CD14-positive monocyte (primary cell): ENCODE measurements around the gene TFEB. TPM values are rescaled to one million over a fixed set of nuclear protein-coding genes. Genes with fewer than 3 reads are reported as not detected.

Experiments used
- DNase-seq, 3 donors: peaks; one replicate each; pipeline ENCODE4 v3.0.0-alpha.2; 2011 to 2022
- H2AFZ ChIP-seq: 2 replicates; pipeline ENCODE4 v1.6.0; 2012; ENCODE audit warnings: mild to moderate bottlenecking, low read depth, low read length, inconsistent platforms; ENCODE audit not compliant: insufficient read depth, poor library complexity, severe bottlenecking
- H3K27ac ChIP-seq, 2 donors: 1 replicate in 1 of 2; 2 replicates in 1 of 2; pipeline ENCODE4 v1.5.1; 2012 to 2013; ENCODE audit warnings: low read length in 2 of 2, control low read depth in 1 of 2, inconsistent platforms in 1 of 2, low read depth in 1 of 2, mild to moderate bottlenecking in 1 of 2
- H3K27me3 ChIP-seq, 2 donors: one replicate each; pipeline versions ENCODE4 v1.6.0 to v1.6.1; 2011 to 2013; ENCODE audit warnings: low read length in 2 of 2; ENCODE audit not compliant: control insufficient read depth in 2 of 2, insufficient read depth in 2 of 2
- H3K36me3 ChIP-seq, 2 donors: replicated peaks in 1 of 2; 1 replicate in 1 of 2; 2 replicates in 1 of 2; pipeline versions ENCODE4 v1.5.1 to v1.6.1; 2012 to 2013; ENCODE audit warnings: low read length in 2 of 2, control low read depth in 1 of 2, inconsistent platforms in 1 of 2, mild to moderate bottlenecking in 1 of 2; ENCODE audit not compliant: insufficient read depth in 2 of 2, control insufficient read depth in 1 of 2
- H3K4me1 ChIP-seq, 2 donors: 1 replicate in 1 of 2; 2 replicates in 1 of 2; pipeline versions ENCODE4 v1.5.1 to v1.6.1; 2012 to 2013; ENCODE audit warnings: low read length in 2 of 2, control low read depth in 1 of 2, inconsistent platforms in 1 of 2, mild to moderate bottlenecking in 1 of 2, moderate library complexity in 1 of 2; ENCODE audit not compliant: insufficient read depth in 2 of 2, control insufficient read depth in 1 of 2
- H3K4me2 ChIP-seq: replicated peaks from 2 replicates; pipeline ENCODE3; 2012; ENCODE audit warnings: low read length, moderate library complexity, mild to moderate bottlenecking; ENCODE audit not compliant: poor library complexity, severe bottlenecking; ENCODE audit errors: extremely low read depth
- H3K4me3 ChIP-seq, 3 experiments: fragments of 200-600 bp in 1 of 3; sonication (generic) in 1 of 3; replicated peaks in 1 of 3; 1 replicate in 2 of 3; 2 replicates in 1 of 3; pipeline ENCODE4 v1.5.1; 2011 to 2013; ENCODE audit warnings: low read length in 3 of 3, mild to moderate bottlenecking in 3 of 3, control low read depth in 2 of 3, low read depth in 2 of 3, inconsistent platforms in 1 of 3, moderate library complexity in 1 of 3
- H3K79me2 ChIP-seq: 2 replicates; pipeline ENCODE4 v1.6.0; 2012; ENCODE audit warnings: mild to moderate bottlenecking, control low read depth, inconsistent platforms, low read length, moderate library complexity; ENCODE audit not compliant: insufficient read depth
- H3K9ac ChIP-seq: 2 replicates; pipeline ENCODE4 v1.6.0; 2017; ENCODE audit warnings: low read length, mild to moderate bottlenecking; ENCODE audit not compliant: insufficient read depth, poor library complexity, severe bottlenecking
- H3K9me3 ChIP-seq, 2 donors: replicated peaks in 1 of 2; 1 replicate in 1 of 2; 2 replicates in 1 of 2; pipeline versions ENCODE4 v1.5.1 to v1.6.1; 2012 to 2013; ENCODE audit warnings: low read length in 2 of 2, control low read depth in 1 of 2; ENCODE audit not compliant: control insufficient read depth in 1 of 2, insufficient read depth in 1 of 2
- H4K20me1 ChIP-seq: 2 replicates; pipeline ENCODE4 v1.6.0; 2012; ENCODE audit warnings: mild to moderate bottlenecking, low read length, control low read depth, moderate library complexity; ENCODE audit not compliant: insufficient read depth
- H3K27ac Mint-ChIP-seq, 7 donors: one replicate each; pipeline ENCODE4 v1.8.0; 2020; ENCODE audit warnings: mild to moderate bottlenecking in 7 of 7, mixed read lengths in 7 of 7, moderate library complexity in 6 of 7, inconsistent platforms in 2 of 7
- H3K27me3 Mint-ChIP-seq, 3 donors: one replicate each; pipeline ENCODE4 v1.8.0; 2021 to 2022; ENCODE audit warnings: low read depth in 3 of 3, mild to moderate bottlenecking in 3 of 3, mixed read lengths in 3 of 3, moderate library complexity in 3 of 3, inconsistent platforms in 1 of 3
- H3K36me3 Mint-ChIP-seq, 2 donors: one replicate each; pipeline ENCODE4 v1.8.0; 2020; ENCODE audit warnings: mixed read lengths in 2 of 2, inconsistent platforms in 1 of 2, mild to moderate bottlenecking in 1 of 2
- H3K4me1 Mint-ChIP-seq: one replicate; pipeline ENCODE4 v1.8.0; 2020; ENCODE audit warnings: mild to moderate bottlenecking, mixed read lengths
- H3K4me3 Mint-ChIP-seq, 2 donors: one replicate each; pipeline ENCODE4 v1.8.0; 2020; ENCODE audit warnings: mild to moderate bottlenecking in 2 of 2, mixed read lengths in 2 of 2, moderate library complexity in 1 of 2
- H3K9me3 Mint-ChIP-seq, 7 donors: one replicate each; pipeline ENCODE4 v1.8.0; 2020 to 2022; ENCODE audit warnings: mixed read lengths in 7 of 7, mild to moderate bottlenecking in 6 of 7, moderate library complexity in 6 of 7, inconsistent platforms in 2 of 7
- CTCF ChIP-seq: fragments of 200-600 bp; IDR thresholded peaks from one replicate; pipeline ENCODE4 v1.8.0; 2022; ENCODE audit warnings: antibody characterized with exemption, mild to moderate bottlenecking
- WGBS: methylation state at CpG from one replicate; pipeline ENCODE4 v1.1.5; 2013; ENCODE audit warnings: missing lambda C conversion rate; ENCODE audit not compliant: insufficient coverage; 5-methylcytosine and 5-hydroxymethylcytosine counted together
- intact Hi-C, 2 donors: fragments of 100-400 bp; cut with micrococcal nuclease; formaldehyde crosslinking; loops; one replicate each; pipeline versions ENCODE4 v1.15.0 to v1.15.1; 2023
- polyA plus RNA-seq, 3 donors: library from polyadenylated mRNA; depleted of rRNA in 1 of 3; unstranded in 2 of 3; stranded (reverse) in 1 of 3; fragments of 300-500 nt in 2 of 3; fragments of >200 nt in 1 of 3; fragmentation: Illumina TruSeq in 2 of 3; gene quantifications; 1 replicate in 2 of 3; 2 replicates in 1 of 3; pipeline ENCODE4 v1.2.3, GENCODE V29; 2012 to 2021

TFEB gene
- polyA plus RNA-seq, 3 donors, result 42.6 to 60.0 (median 55.0) TPM

DNA sequence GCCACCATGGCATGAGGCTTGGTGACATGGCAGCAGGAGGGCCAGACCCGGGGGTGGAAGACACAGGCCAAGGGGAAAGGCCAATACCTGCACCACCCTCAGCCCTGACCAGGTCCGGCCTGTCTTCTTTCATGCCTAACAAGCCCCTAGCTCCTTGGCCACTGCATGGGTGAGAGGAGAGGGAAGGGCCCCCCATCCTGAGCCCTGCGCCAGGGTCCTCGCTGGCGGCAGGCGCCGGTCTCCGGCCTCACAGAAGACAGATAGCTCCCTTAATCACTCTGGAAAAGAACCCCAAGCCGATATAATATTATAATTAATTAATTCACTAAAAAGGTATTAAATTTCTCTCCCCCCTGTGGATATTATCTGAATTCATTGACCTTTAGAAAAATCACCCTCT is 55.7 kb downstream of the TFEB start:
- no peak overlapping the region for H3K4me3 Mint-ChIP-seq

GRCh38 chr6:41678511-41679084 is 56.8 kb downstream of the TFEB start:
- peaks cover 3 to 8% (median 4%) of the 10 kb centered on the region in 3 donors for H3K27me3 Mint-ChIP-seq
- no peaks in the 10 kb centered on the region for H3K79me2 ChIP-seq
- no peak overlapping the region for H3K27ac Mint-ChIP-seq
- no peaks in the 10 kb centered on the region for H3K9me3 ChIP-seq
- no peak for DNase-seq
- no peaks in the 10 kb centered on the region for H3K36me3 Mint-ChIP-seq
- 87% methylated on average over 7 of the region's 8 CpGs for WGBS
- H3K27ac ChIP-seq, result no peak overlapping the region
- H3K4me3 ChIP-seq, result no peak overlapping the region
- H3K9ac ChIP-seq, result no peak overlapping the region
- H3K4me1 Mint-ChIP-seq, result peaks cover 23% of the 10 kb centered on the region
- H3K9me3 Mint-ChIP-seq, result peaks cover 0 to 2% (median 0%) of the 10 kb centered on the region in 7 donors
- no peak overlapping the region for H3K4me2 ChIP-seq
- peaks cover 18 to 23% of the 10 kb centered on the region in 2 donors for H3K4me1 ChIP-seq
- H3K27me3 ChIP-seq, result no peaks in the 10 kb centered on the region
- intact Hi-C loops, result no loop called here
- peaks cover 11% of the 10 kb centered on the region for H4K20me1 ChIP-seq
- no peak overlapping the region for H2AFZ ChIP-seq
- H3K4me3 Mint-ChIP-seq, result no peak overlapping the region
- no peak for TF ChIP-seq CTCF
- H3K36me3 ChIP-seq, result no peaks in the 10 kb centered on the region

More for the DNA sequence above, 55.7 kb downstream of the TFEB start:
- H3K4me1 Mint-ChIP-seq, result peaks cover 25% of the 10 kb centered on the region
- Histone ChIP-seq H3K27ac (no peak overlapping the region), H3K4me3 (no peak overlapping the region), H3K27me3 (no peaks in the 10 kb centered on the region), H4K20me1 (peaks cover 22% of the 10 kb centered on the region), H3K9ac (no peak overlapping the region), H3K36me3 (peaks cover 5 to 9% of the 10 kb centered on the region in 2 donors), H2AFZ (no peak overlapping the region), H3K4me2 (no peak overlapping the region), H3K79me2 (no peaks in the 10 kb centered on the region), H3K4me1 (peaks cover 22 to 28% of the 10 kb centered on the region in 2 donors), H3K9me3 (no peaks in the 10 kb centered on the region)
- H3K9me3 Mint-ChIP-seq, result peaks cover 0 to 2% (median 0%) of the 10 kb centered on the region in 7 donors
- peak overlapping the region in 1 of 7 donors; percentile 66 for H3K27ac Mint-ChIP-seq
- peaks cover 0 to 4% of the 10 kb centered on the region in 2 donors for H3K36me3 Mint-ChIP-seq
- no CpG with 5 or more reads among the region's 9 CpGs for WGBS
- no peak for TF ChIP-seq CTCF
- H3K27me3 Mint-ChIP-seq, result peaks cover 3 to 8% (median 4%) of the 10 kb centered on the region in 3 donors
- no peak for DNase-seq
- intact Hi-C loops, result loop anchor here in 1 of 2 donors (5.0 kb wide), 1 partner anchor 77 kb away; no protein-coding TSS in a partner anchor
